Keratinocyte (primary cell): ENCODE data around the gene KLHDC3.

ENCODE experiments used
- CTCF ChIP-seq, 3 experiments: IDR thresholded peaks in 1 of 3; conservative IDR thresholded peaks in 1 of 3; optimal IDR thresholded peaks in 1 of 3; 2 replicates in 2 of 3; 3 replicates in 1 of 3; pipeline versions ENCODE3 to v1.5.1; 2011; ENCODE audit warnings: low read length in 3 of 3, mild to moderate bottlenecking in 3 of 3, moderate library complexity in 2 of 3, control low read depth in 1 of 3, inconsistent platforms in 1 of 3; ENCODE audit not compliant: insufficient read depth in 2 of 3; ENCODE audit errors: extremely low read depth in 1 of 3
- EZH2 ChIP-seq: IDR thresholded peaks from one replicate; pipeline ENCODE4 v1.6.1; 2012; ENCODE audit warnings: inconsistent platforms, mild to moderate bottlenecking, low read length, moderate library complexity

DNA sequence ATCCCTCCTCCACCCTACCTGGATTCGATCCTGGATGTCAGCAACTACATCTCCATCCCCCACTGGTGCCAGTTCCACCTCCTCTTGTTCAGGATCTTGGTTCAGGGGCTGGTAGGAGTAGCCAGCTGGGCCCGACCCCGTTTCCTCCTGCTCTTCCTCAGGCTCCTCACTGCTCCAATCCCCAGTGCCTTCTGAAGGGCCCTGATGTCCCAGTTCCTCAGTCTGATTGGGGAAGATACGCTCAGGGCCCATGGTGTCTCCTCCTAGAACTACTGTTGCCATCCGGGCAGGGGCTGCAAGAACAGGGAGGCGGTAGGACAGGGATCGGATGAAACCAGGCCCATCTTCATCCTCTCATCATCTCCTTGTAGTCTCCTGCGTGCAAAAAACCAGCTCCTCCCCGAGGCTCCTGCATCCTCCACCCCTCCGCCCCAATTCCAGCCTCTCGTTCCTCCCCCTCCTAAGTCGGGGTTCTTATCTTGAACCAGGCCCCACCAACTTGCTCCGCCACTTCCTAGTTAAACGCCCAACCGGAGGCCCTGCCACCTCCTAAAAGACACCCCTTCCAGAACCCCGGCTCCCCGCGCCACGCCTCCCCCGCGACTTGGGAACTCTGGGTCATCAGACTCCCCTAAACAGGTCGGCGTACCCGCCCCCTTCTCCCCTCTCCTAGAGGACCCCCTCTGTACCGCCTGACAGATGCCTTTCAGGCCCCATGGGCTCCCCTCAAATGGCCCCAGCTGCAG, 779 bp upstream of the KLHDC3 start:
- TF ChIP-seq CTCF (optimal IDR thresholded peaks at IDR 0.05 in 1 of 3, IDR thresholded peaks at IDR 0.05 in 1 of 3, conservative IDR thresholded peaks at IDR 0.05 in 1 of 3; ENCODE audit: extremely low read depth in 1 of 3, insufficient read depth in 2 of 3, low read length in 3 of 3) (no peak), EZH2 (no peak)
